GM12878 (cell line): ENCODE measurements around the gene MPIG6B. TPM values are rescaled to one million over a fixed set of nuclear protein-coding genes. Genes with fewer than 3 reads are reported as not detected.

Experiments used
- ATAC-seq: fragments of 200-7000 bp; cut with Tn5 transposase; 3 replicates; pipeline ENCODE4 v1.9.1; 2020; ENCODE audit warnings: mild to moderate bottlenecking, moderate library complexity
- BruUV-seq: library from RNA; stranded (reverse); fragments of 400-500 nt; replicated peaks from 2 replicates; lab custom pipeline; 2021; lab: Mats Ljungman, UMichigan
- CTCF ChIA-PET: fragments of 300-600 bp; sonication (Branson Sonifier 250); formaldehyde crosslinking; extraction: SDS; loops from one replicate; lab custom pipeline; 2021; ENCODE audit warnings: inconsistent platforms; lab: Yijun Ruan, JAX
- POLR2A ChIA-PET: fragments of 350-600 bp; formaldehyde crosslinking; extraction: SDS; loops from one replicate; lab custom pipeline; 2021; ENCODE audit warnings: inconsistent platforms; lab: Charles Lee
- RAD21 ChIA-PET: fragments of 300-600 bp; sonication (Branson Sonifier 250); formaldehyde crosslinking; loops from one replicate; lab custom pipeline; 2023; ENCODE audit warnings: antibody characterized with exemption; ENCODE audit not compliant: unreplicated experiment; lab: Charles Lee
- SMC1A ChIA-PET: fragments of 300-600 bp; sonication (Branson Sonifier 250); formaldehyde crosslinking; loops from one replicate; lab custom pipeline; 2023; ENCODE audit not compliant: unreplicated experiment, uncharacterized antibody; lab: Charles Lee
- DNase-seq: peaks from one replicate; pipeline ENCODE4 v3.0.0-alpha.2; 2011; ENCODE audit warnings: low read depth, low spot score
- FAIRE-seq: peaks from 3 replicates; lab custom pipeline; 2011; peaks lifted over from hg19 to GRCh38; lab: Jason Lieb, UNC
- H2AFZ ChIP-seq: 2 replicates; pipeline ENCODE4 v1.6.0; 2011; ENCODE audit warnings: low read depth, low read length, control low read depth; ENCODE audit not compliant: control insufficient read depth
- H3K27ac ChIP-seq: 2 replicates; pipeline ENCODE4 v1.5.1; 2011; ENCODE audit warnings: control low read depth; ENCODE audit not compliant: control insufficient read depth, insufficient read depth
- H3K27me3 ChIP-seq, 2 experiments: replicated peaks in 1 of 2; 2 replicates each; pipeline versions ENCODE4 v1.6.0 to v1.6.1; 2011; ENCODE audit warnings: low read length in 1 of 2; ENCODE audit not compliant: control insufficient read depth in 2 of 2, insufficient read depth in 2 of 2
- H3K36me3 ChIP-seq, 2 experiments: 2 replicates each; pipeline ENCODE4 v1.5.1; 2011; ENCODE audit warnings: low read length in 1 of 2; ENCODE audit not compliant: control insufficient read depth in 2 of 2, insufficient read depth in 2 of 2
- H3K4me1 ChIP-seq: 2 replicates; pipeline ENCODE4 v1.6.1; 2011; ENCODE audit warnings: mild to moderate bottlenecking, low read length, moderate library complexity, mixed read lengths; ENCODE audit not compliant: control insufficient read depth, insufficient read depth
- H3K4me2 ChIP-seq: 2 replicates; pipeline ENCODE4 v1.6.0; 2011; ENCODE audit warnings: control low read depth; ENCODE audit not compliant: control insufficient read depth, insufficient read depth
- H3K4me3 ChIP-seq: fragments of 200-600 bp; sonication (generic); 2 replicates; pipeline ENCODE4 v1.5.1; 2016
- H3K79me2 ChIP-seq: 2 replicates; pipeline ENCODE4 v1.6.0; 2011; ENCODE audit warnings: low read length; ENCODE audit not compliant: control insufficient read depth, insufficient read depth
- H3K9ac ChIP-seq: 2 replicates; pipeline ENCODE4 v1.8.0; 2011; ENCODE audit warnings: low read length, control low read depth, mixed read lengths; ENCODE audit not compliant: control insufficient read depth, insufficient read depth
- H3K9me3 ChIP-seq: replicated peaks from 3 replicates; pipeline ENCODE4 v1.5.1; 2011; ENCODE audit warnings: mild to moderate bottlenecking, low read length; ENCODE audit not compliant: control insufficient read depth, insufficient read depth
- H4K20me1 ChIP-seq: 2 replicates; pipeline ENCODE4 v1.6.0; 2011; ENCODE audit not compliant: control insufficient read depth, insufficient read depth
- BRCA1 ChIP-seq: IDR thresholded peaks from 2 replicates; pipeline ENCODE4 v1.6.1; 2011; ENCODE audit warnings: low read depth, low read length, improper control_type of control experiment
- CHD4 ChIP-seq: fragments of 200-600 bp; sonication (generic); IDR thresholded peaks from 2 replicates; pipeline ENCODE4 v1.6.1; 2016; ENCODE audit warnings: mild to moderate bottlenecking
- ETV6 ChIP-seq, 2 experiments: fragments of 450-650 bp in 1 of 2; IDR thresholded peaks in 1 of 2; conservative IDR thresholded peaks in 1 of 2; 2 replicates each; pipeline ENCODE4 v1.6.1; 2014; ENCODE audit warnings: antibody characterized with exemption in 1 of 2, borderline replicate concordance in 1 of 2, low read depth in 1 of 2, mild to moderate bottlenecking in 1 of 2, moderate library complexity in 1 of 2
- NFXL1 ChIP-seq: fragments of 450-650 bp; IDR thresholded peaks from 2 replicates; pipeline ENCODE4 v1.6.1; 2017; ENCODE audit warnings: antibody characterized with exemption, mild to moderate bottlenecking, borderline replicate concordance
- PAX8 ChIP-seq: fragments of 450-650 bp; IDR thresholded peaks from 2 replicates; pipeline ENCODE4 v1.6.1; 2017; ENCODE audit warnings: mild to moderate bottlenecking, moderate library complexity
- POLR2AphosphoS5 ChIP-seq: IDR thresholded peaks from 2 replicates; pipeline ENCODE4 v1.6.1; 2011; ENCODE audit warnings: mild to moderate bottlenecking, low read length, inconsistent platforms
- WGBS: methylation state at CpG from one replicate; pipeline ENCODE4 v1.1.6; 2016; ENCODE audit warnings: low lambda C conversion rate; ENCODE audit not compliant: insufficient replicate concordance, insufficient coverage; ENCODE audit errors: missing lambda C conversion rate; 5-methylcytosine and 5-hydroxymethylcytosine counted together
- in situ Hi-C: fragments of 300-500 bp; cut with MboI; formaldehyde crosslinking; loops from 9 replicates; pipeline ENCODE4 v1.14.3; 2018; ENCODE audit warnings: mixed read lengths
- intact Hi-C: fragments of 100-400 bp; cut with micrococcal nuclease; formaldehyde crosslinking; loops from one replicate; pipeline ENCODE4 v1.14.2; 2022; ENCODE audit not compliant: unreplicated experiment
- polyA plus RNA-seq, 11 experiments: library from polyadenylated mRNA; depleted of rRNA in 4 of 11; unstranded in 6 of 11; stranded (reverse) in 5 of 11; fragments of >200 nt; fragmentation: Nextera tagmentation in 4 of 11; fragmentation: Illumina TruSeq in 1 of 11; extraction: Ambion mirVana in 4 of 11; extraction: Trizol in 1 of 11; gene quantifications; 1 replicate in 1 of 11; 2 replicates in 10 of 11; pipeline versions ENCODE4 v1.2.1 to v1.2.3, GENCODE V29; 2011 to 2016; ENCODE audit warnings: inconsistent platforms in 2 of 11, missing spikeins in 2 of 11, low read depth in 1 of 11
- total RNA-seq, 4 experiments: library from RNA; depleted of rRNA in 3 of 4; stranded (reverse); fragments of >200 nt in 3 of 4; fragmentation: Illumina TruSeq in 1 of 4; extraction: Trizol in 1 of 4; gene quantifications; 2 replicates each; pipeline versions ENCODE4 v1.2.1 to v1.2.3, GENCODE V29; 2013 to 2021

MPIG6B gene
- total and polyA plus RNA-seq, 10 of the 15 experiments (the other 5 are each of a cell fraction or from before 2014, with no cell fraction given), result not detected

DNA sequence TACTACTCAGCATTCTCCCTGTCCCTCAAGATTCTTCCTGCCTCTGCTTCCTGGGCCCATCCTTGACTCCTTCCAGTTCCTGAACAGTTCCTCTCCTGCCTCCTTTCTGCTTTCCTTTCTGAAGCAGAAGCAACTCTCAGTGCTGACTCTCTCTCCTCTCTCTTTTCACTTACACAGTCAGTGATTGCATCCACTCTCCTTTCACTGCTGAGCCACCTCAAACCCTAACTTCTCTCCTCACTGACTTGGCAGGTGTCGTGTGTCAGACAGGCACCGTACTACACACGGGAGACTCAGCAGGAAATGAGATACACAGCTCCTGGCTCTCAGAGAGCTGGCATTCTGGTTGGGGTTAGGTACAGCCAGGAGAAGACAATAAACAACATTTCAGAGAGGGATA, 25.6 kb upstream of the MPIG6B start:
- TF ChIP-seq NFXL1 (no peak), BRCA1 (no peak), ETV6 (conservative IDR thresholded peaks at IDR 0.05 in 1 of 2, IDR thresholded peaks at IDR 0.05 in 1 of 2; ENCODE audit: borderline replicate concordance in 1 of 2, low read depth in 1 of 2) (no peak), PAX8 (no peak), CHD4 (no peak), POLR2AphosphoS5 (no peak)
- Histone ChIP-seq H3K4me2 (no peak overlapping the region), H3K27ac (no peak overlapping the region), H3K4me3 (no peak overlapping the region), H4K20me1 (no peaks in the 10 kb centered on the region), H3K9ac (no peak overlapping the region), H3K79me2 (peaks cover 14% of the 10 kb centered on the region), H2AFZ (no peak overlapping the region), H3K36me3 (peaks cover 8 to 16% of the 10 kb centered on the region in 2 experiments), H3K9me3 (no peaks in the 10 kb centered on the region), H3K4me1 (peaks cover 9% of the 10 kb centered on the region; the same call in 1 of the 2 replicates), H3K27me3 (no peaks in the 10 kb centered on the region)
- FAIRE-seq, result no peak
- TSS peak; percentile 20 for BruUV-seq
- no peak for DNase-seq
- peak; percentile 22; the same call in 2 of the 3 replicates for ATAC-seq
- ChIA-PET POLR2A (interaction anchor here (0.7 kb wide), 1 partner anchor 33 kb away, joined by 3 read pairs; no protein-coding TSS in a partner anchor), RAD21 (interaction anchor here (0.6 kb wide), 1 partner anchor 191 kb away, joined by 4 read pairs; no protein-coding TSS in a partner anchor), CTCF (interaction anchor here (0.7 to 2.7 kb wide), 2 partner anchors 72 to 197 kb away, joined by 3 to 8 read pairs; no protein-coding TSS in a partner anchor), SMC1A (no interaction called here)
- in situ Hi-C loops (no loop called here), intact Hi-C loops (no loop called here)
- WGBS, result 16% methylated on average over 3 of the region's 3 CpGs
